ENCODE results near the gene TRAF6.

Gene TRAF6

DNA sequence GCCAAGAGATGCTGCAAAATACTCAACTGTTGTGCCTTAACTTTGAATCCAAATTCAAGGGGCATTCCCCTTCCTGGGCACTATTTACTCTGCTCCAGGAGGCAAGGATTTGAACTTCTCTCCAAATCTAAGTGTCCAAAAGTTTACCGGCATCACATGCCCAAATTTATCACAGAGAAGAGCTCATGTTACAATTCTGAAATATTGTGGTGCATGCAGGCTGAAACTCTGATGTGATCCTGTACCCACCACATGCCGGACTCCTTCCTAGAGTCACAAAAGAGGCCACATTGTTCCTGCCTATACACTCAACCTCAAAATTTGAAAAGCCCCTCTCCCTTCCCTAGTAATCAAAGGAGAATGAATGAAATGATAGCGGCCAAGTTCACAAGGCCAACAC lies 1.3 kb downstream of the TRAF6 start:
- TF ChIP-seq, protein P1, sequence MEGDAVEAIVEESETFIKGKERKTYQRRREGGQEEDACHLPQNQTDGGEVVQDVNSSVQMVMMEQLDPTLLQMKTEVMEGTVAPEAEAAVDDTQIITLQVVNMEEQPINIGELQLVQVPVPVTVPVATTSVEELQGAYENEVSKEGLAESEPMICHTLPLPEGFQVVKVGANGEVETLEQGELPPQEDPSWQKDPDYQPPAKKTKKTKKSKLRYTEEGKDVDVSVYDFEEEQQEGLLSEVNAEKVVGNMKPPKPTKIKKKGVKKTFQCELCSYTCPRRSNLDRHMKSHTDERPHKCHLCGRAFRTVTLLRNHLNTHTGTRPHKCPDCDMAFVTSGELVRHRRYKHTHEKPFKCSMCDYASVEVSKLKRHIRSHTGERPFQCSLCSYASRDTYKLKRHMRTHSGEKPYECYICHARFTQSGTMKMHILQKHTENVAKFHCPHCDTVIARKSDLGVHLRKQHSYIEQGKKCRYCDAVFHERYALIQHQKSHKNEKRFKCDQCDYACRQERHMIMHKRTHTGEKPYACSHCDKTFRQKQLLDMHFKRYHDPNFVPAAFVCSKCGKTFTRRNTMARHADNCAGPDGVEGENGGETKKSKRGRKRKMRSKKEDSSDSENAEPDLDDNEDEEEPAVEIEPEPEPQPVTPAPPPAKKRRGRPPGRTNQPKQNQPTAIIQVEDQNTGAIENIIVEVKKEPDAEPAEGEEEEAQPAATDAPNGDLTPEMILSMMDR (conservative IDR thresholded peaks at IDR 0.05; ENCODE audit: low read depth, low read length) = no peak
- H3K4me3 ChIP-seq (ENCODE audit: low read length) = peak overlapping the region; percentile 95
- DNase-seq (ENCODE audit: low read depth) = no peak

DNA sequence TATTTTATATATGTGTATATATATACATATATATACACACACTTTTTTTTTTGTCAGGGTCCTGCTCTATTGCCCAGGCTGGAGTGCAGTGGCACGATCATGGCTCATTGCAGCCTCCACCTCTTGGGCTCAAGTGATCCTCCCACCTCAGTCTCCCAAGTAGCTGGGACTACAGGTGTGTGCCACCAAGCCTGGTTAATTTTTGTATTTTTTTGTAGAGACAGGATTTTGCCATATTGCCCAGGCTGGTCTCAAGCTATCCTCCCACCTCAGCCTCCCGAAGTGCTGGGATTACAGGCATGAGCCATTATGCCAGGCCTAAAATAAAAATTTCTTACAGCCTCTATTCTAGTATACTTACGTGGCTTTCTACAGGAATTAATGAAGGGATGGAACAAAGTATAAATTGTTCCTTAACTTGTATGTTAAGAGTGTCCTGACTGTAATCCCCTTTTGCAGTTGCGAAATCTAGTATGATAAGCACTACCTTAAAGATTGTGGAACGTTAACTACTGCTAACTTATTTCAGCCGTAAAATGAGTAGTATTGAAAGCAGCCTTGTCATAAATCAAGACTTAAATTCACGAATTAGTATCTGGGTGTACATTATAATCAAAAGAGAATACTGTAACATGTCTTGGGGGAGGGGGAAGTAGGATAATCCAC lies 2.1 kb downstream of the TRAF6 start:
- peak overlapping the region; percentile 95 for H3K4me3 ChIP-seq (ENCODE audit: low read length)
- TF ChIP-seq, protein P1 (conservative IDR thresholded peaks at IDR 0.05; ENCODE audit: low read depth, low read length) = no peak
- no peak for DNase-seq (ENCODE audit: low read depth)

DNA sequence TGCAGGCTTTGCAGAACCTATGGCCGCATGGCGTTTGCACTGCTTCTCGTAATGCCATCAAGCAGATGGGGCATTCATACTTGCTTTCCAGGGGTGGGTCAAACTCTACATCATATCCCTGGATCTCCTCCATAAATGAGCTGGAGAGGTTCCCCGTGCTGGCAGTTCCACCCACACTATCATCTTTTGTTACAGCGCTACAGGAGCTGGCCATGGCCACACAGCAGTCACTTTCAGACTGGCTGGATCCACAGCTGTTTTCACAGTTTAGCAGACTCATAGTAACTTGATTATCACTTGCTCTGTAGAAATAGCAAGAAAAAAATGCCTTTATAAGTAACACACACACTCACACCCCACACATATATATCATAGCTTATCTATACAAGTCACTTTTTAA lies 8.8 kb downstream of the TRAF6 start:
- no peak for DNase-seq (ENCODE audit: low read depth)
- TF ChIP-seq, protein P1 (conservative IDR thresholded peaks at IDR 0.05; ENCODE audit: low read depth, low read length) = no peak
- no peak overlapping the region for H3K4me3 ChIP-seq (ENCODE audit: low read length)

DNA sequence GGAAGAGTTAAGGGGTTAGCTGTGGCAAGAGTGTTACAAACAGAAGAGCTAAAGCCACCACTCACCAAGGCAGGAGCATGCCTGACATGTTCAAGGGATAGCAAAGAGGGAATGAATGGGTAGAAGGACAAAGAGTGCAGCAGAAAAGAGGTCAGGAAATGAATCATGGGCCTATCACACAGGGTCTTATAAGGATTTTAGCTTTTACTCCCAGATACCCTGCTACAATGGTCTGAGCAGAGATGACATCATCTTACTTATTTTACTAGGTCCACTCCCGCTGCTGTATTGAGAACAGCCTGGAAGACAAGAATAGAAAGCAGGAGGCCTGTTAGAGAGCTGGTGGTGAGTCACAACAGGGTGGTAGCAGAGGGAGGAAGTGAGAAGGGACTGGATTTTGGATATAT lies 9.8 kb downstream of the TRAF6 start:
- H3K4me3 ChIP-seq (ENCODE audit: low read length) = no peak overlapping the region
- peak; percentile 66 for DNase-seq (ENCODE audit: low read depth)
- TF ChIP-seq, protein P1 (conservative IDR thresholded peaks at IDR 0.05; ENCODE audit: low read depth, low read length) = no peak

DNA sequence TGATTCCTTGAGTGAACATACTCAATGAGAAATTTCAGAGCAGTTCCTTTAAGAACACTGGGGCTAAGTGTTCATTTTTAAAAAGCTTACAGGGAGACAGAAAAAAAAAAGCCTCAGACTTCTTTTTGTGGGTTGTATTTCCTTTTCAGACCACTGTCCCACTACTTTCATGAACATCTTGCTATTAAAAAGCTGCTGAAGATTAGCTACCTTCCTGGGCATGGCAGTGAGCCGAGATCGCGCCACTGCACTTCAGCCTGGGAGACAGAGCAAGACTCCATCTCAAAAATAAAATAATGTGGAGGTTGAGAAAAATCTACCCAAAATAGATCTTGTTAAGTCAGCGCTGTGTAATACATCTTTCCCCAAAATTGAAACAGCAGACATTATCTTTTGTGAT lies 10.8 kb downstream of the TRAF6 start:
- TF ChIP-seq, protein P1 (conservative IDR thresholded peaks at IDR 0.05; ENCODE audit: low read depth, low read length) = no peak
- no peak for DNase-seq (ENCODE audit: low read depth)
- H3K4me3 ChIP-seq (ENCODE audit: low read length) = no peak overlapping the region

DNA sequence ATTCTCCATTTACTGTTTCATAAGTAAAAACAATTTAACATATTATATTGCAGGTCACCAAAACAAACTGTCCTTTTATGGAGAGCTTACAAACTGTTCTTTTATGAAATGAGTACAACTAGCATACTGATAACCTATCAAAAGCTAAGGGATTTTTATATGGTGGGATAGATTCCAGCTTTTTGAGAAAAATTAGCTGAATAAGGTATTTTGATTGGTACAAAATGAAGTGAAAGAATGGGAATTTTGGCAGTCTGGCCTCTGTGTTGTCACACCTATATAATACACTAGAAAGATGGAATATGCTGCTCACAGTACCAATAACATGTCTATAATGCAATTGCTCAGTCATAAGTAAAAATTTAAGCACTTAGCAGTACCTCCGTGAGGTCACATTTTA lies 11.4 kb downstream of the TRAF6 start:
- DNase-seq (ENCODE audit: low read depth) = no peak
- no peak overlapping the region for H3K4me3 ChIP-seq (ENCODE audit: low read length)
- TF ChIP-seq, protein P1 (conservative IDR thresholded peaks at IDR 0.05; ENCODE audit: low read depth, low read length) = no peak

DNA sequence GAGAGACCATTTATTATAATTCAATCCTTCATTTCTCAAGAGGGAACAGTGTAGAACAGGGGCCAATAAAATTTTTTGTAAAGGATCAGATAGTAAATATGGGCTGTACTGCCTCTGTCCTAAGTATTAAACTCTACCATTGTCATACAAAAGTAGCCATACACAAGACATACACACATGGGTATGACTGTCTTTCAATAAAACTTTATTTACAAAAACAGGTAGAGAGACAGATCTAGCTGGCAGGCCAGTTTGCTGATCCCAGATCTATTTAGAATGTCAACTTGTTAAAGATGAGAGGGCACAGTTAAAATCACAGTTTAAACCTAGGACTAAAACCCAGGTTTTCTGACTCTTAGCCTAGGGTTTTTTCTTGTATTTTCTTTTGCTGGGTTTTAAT lies 16.7 kb downstream of the TRAF6 start:
- TF ChIP-seq, protein P1 (conservative IDR thresholded peaks at IDR 0.05; ENCODE audit: low read depth, low read length) = no peak
- H3K4me3 ChIP-seq (ENCODE audit: low read length) = no peak overlapping the region
- no peak for DNase-seq (ENCODE audit: low read depth)

Data from retinal pigment epithelial cell (primary cell).